Activated CD4-positive, alpha-beta T cell treated with anti-CD3 and anti-CD28 coated beads, Interleukin-2, amount 50 U/mL, for 48 hours (primary cell): ENCODE data around the gene ATG9A.

Source experiments
- DNase-seq, 2 experiments: peaks; one replicate each; pipeline ENCODE4 v3.0.0-alpha.2; 2020

The ATG9A gene

GRCh38 chr2:219252084-219252483 lies 22.6 kb upstream of the ATG9A start:
- peak; percentile 41 to 48 for DNase-seq

- DNase-seq, result no peak
These were observed 22.2 kb upstream of the ATG9A start for GRCh38 chr2:219251656-219252055.

DNA sequence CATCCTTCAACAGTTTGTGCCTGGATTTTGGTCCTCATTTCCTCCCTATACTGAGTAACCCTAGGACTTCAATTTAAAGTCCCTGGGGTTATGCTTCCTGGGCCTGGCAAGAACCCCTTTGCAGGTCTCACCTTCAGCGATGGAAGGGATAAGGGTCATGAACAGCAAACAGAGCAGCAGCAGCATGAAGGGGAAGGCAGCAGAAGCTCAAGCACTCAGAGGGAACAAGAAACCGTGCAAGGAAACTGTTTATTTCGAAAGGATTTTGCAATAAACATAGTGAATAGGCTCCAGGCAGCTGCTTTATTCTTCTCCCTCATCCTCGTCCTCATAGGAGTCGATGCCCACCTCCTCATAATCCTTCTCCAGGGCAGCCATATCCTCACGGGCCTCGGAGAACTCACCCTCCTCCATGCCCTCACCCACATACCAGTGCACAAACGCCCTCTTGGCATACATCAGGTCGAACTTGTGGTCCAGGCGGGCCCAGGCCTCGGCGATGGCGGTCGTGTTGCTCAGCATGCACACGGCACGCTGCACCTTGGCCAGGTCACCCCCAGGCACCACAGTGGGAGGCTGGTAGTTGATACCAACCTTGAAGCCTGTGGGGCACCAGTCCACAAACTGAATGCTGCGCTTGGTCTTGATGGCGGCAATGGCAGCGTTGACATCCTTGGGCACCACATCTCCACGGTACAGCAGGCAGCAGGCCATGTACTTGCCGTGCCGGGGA lies 20.8 kb upstream of the ATG9A start:
- no peak for DNase-seq

DNA sequence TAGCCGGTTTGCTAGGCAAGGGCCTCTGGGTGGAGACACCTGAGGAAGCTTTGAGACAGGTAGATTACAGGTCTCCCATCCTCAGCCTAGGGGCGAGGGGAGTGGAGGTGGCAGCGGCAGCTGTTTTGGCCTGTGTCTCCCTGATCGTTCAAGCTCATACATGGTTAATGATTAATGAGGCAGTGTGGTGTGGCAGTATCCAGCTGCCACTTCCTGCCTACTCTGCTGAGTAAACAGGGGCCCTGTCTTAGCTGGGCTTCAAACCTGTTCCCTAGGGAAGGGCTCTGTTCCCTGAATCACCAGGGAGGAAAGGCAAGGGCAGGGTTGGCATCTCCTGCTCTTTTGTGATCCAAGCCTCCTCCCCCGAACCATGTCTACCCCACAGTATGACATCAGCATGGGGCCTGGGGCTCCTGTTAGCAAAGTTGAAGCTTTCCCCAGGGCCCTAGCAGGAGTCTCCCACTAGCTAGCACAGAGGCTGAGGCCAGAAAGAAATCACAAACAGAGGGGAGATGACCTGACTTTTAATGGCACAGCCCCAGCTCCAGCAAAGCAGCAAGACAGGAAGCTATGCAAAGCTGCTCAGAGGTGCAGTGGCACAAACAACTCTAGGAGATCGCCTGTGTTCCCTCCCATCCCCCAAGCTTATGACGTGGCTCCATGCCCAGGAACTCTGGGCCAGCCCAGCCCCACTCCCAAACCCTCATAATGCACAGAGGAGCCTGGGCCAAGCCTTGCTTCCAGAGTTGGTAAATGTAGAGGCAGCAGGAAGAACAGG lies 20.0 kb upstream of the ATG9A start:
- DNase-seq, result peak; percentile 45 to 65

DNA sequence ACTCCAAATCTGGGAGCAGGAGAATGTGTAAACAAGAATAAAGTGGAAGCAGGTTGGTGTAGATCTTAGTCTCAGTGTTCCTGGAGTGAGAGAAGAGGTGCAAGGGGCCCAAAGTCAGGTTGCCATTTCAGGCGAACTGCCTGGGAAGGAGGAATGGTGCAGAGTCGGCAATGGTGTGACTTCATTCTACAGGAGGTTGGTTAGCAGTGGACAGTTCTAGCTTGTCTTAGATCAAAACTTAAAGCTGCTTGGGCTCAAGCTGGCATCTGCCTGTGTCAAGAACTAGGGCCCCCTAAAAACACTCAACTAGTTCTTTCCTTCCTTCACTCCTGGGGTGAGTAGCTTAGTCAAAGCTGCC lies 19.4 kb upstream of the ATG9A start:
- DNase-seq, result no peak

GRCh38 chr2:219247678-219248642 lies 18.5 kb upstream of the ATG9A start:
- DNase-seq, result peak; percentile 62 to 70

GRCh38 chr2:219246559-219246958 lies 17.1 kb upstream of the ATG9A start:
- DNase-seq, result no peak

DNA sequence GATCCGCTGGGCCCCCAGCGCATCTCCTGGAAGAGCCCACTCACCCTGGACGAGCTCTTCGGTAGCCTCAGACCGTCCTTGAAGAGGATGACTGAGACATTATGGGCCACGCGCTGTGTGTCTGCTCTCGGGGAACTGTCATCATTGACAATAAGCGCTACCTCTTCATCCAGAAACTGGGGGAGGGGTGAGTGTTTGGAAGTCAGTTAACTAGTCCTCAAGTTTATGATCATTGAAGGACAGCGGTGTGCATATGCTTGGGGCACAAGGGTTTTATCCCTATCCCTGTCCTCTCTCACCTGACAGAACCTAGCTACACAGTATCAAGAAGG lies 16.4 kb upstream of the ATG9A start:
- no peak for DNase-seq

DNA sequence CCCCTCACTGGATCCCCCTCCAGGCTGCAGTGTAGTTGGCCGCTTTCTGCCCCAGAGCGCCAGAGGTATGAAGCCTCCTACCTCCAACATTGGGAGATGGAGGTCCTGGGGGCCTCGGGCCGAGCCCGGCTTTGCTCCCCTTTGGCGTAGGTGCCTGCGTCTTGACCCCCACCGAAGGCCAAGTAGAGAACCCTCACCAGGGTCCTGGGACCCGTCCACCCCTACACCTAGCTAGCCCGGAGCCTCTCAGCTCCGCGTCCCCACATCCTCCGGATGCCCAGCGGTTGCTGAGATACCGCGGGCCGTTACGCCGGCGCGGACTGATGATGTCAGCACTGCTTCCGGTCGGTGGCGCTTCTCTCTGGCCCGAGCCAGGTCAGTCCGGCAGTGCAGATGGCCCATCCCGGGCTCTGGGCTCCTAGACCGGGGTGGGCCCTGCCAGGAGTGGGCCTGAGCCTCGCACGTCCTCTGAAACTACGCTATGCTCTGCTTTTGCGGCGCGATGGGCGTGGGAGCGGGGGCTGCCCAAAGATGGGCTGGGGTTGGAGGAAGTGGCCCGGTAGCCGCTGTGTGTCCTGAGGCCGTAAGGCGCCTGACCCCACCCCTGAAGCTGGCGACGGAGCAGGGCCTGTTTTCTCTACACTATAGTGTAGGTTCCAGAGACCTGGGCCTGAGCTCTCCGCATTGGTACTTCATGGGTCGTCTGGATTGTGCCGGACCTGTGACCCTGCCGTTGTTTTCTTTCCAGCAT lies 15.9 kb upstream of the ATG9A start, which contains the start of the genes GLB1L and STK16:
Gene GLB1L (minus strand): TSS at position 297 of the 751 bp plus-strand sequence. CDS start 1,871 bp downstream, outside the sequence.
Gene STK16 (plus strand): TSS at position 332 of the 751 bp plus-strand sequence. CDS start 521 bp downstream, outside the sequence.
- peak; percentile 93 to 94 for DNase-seq

DNA sequence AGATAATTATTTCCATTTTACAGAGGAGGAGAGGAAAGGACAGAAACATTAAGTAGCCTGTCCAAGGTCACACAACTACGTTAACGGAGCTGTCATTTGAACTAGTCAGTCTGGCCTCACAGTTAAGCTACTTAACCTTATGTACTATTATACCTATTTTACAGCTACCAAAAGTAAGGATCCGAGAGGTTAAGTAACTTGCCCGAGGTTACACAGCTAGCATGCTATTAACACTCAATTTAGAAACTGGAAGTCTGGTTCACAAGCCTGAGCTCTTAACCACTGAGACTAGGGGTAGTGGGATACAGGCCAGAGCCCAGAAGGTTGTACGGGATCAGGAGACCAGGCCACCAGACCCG lies 15.3 kb upstream of the ATG9A start:
- DNase-seq, result no peak

- no peak for DNase-seq
These were observed 13.9 kb upstream of the ATG9A start for GRCh38 chr2:219243291-219243761.

DNA sequence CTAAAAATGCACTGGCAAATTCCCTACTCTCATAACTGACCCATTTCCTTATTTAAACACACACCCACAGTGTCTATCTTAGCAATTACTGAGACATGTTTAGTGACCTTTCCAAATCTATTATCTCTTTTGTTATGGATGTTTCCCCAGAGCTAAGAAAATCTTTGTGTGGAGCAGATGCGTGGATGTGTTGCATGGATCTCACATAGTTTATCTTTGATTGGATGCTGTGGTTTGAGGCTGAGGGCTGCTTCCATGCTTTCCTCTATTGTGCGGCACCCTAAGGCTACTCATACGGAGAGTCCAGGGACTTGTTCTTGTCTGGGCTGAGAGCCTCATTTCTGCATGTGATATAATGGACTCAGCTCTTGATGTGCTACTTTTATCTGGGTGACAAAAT lies 4.9 kb upstream of the ATG9A start:
- DNase-seq, result no peak

DNA sequence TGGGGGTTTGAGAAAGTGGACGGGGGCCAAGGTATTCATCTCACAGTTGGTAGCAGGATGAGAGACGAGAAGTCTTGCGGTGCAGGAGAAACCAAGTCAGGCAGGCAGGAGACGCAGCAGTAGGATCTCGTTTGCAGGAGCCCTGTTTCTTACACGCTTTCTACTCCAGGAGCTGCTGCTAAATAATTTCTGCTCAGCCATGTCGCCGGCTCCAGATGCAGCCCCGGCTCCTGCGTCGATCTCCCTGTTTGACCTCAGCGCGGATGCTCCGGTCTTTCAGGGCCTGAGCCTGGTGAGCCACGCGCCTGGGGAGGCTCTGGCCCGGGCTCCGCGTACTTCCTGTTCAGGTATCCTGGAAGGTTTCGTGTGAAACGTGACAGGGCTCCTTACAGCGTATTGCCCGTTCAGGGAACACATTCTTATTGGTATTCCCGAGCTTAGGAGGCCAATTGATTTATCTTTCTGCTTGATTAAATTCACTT lies 664 bp upstream of the ATG9A start:
- peak; percentile 71 to 79 for DNase-seq

- no peak for DNase-seq
These were observed 528 bp downstream of the ATG9A start for GRCh38 chr2:219228911-219229304.

DNA sequence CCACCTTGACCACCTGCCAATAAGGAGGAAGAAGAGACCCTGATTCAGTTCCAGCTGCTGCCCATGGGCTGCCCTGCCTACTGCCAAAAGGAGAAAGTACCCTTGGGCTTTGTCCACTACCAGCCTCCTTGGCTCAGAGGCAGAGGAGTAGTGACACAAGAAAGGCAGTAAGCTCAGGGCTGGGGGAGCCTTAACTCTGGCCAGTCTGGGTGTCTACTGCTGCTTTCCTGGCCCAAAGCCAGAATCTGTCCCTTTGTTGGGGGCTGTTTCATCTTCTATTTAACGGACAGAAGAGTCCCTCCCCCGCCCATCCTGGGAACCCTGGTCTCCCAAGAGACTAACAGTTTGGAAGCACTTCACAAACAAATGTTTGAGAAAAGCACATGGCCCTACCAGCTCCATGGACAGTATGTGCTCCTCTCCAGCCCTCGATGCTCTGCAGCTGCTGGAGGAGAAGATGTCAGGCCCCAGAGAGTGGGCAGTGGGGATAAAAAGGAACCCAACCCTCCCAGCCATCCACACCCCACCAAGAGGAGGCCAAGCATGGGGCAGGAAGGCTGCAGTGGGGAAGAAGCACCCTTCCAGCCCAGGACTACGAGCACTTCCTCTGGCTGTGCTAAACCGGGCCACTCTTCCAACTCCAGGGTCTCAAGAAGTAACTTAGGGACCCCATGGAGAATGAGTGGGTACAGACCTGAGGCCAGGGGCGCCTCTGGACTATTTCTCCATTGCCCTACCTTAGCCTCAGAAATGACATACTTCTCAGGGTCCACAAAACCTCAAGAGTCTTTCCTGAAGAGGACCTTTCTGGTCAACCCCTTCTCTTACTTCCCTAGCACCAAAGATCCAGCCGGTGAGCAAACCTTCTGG lies 1.2 kb downstream of the ATG9A start:
- DNase-seq, result no peak

- no peak for DNase-seq
These were observed 4.1 kb downstream of the ATG9A start for GRCh38 chr2:219225350-219225749.

GRCh38 chr2:219223831-219224610 lies 5.4 kb downstream of the ATG9A start:
- DNase-seq, result no peak

DNA sequence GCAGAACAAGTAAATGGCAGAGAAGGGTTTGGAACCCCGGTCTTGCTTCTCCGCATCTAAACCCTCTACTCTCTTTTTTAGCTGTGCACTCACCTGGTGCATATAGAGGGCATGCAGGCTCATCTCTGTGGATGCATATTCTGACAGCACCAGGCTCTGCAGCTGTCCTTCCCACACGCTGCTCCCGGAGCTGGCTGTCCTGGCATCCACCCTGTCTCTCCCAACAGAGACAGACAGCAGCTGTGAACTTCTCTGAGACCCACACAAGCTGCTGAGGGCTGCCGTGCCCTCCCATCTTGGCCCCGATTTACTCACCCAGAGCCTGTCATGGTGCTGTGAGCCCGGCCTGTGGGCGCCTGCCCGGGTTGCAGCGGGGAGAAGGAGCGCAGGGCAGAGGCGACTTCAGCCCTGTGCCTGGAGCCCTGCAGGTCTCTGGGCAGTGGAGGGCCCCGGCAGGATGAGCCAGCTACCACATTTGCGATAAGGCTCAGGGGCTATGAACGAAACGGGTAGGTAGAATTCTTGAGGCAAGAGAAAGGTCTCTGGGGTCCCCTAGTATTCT lies 7.4 kb downstream of the ATG9A start:
- DNase-seq, result no peak

DNA sequence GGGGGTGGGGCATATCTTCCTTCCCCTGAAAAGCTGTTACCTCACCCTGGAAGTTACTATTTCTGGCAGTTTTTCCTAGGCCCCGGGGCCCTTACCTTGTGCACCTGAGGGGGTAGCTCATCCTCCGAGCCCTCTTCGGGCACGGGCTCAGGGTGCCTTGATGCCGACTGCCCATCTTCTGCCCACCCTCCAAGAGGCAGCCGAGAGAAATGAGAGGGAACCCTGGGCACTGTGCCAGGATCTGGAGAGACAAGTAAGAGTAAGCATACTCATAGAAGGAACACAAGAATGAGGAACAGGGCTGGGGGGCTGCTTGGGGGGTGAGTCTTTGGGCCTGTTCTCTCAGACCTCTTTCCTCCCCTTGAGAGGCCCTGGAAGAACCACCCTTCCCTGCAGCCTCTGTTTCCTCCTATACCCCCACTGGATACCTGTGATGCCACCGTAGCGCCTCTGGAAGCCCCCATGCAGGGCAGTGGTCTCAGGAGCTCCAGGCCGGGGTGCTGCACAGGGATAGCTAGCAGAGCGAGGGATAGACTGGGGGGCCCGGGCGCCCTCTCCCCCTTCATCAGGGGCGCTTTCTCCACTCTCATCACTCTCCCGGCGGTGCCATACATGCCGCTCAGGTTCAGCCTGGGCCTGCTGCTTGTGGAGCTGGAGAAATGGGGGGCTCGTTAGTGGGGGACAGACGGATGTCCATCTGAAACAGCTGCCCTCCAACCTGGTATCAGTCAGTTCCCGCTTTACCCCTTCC lies 8.6 kb downstream of the ATG9A start:
- DNase-seq, result no peak
